ENCODE measurements around the gene ADCY7.

GRCh38 chr16:50282010-50282538 is 15.7 kb downstream of the ADCY7 start:
- TF ChIP-seq CREB5 (CRISPR knock-in tag; IDR thresholded peaks at IDR 0.05; ENCODE audit: low read depth) (no peak), GLIS3 (CRISPR knock-in tag; IDR thresholded peaks at IDR 0.05) (no peak), ZFP3 (CRISPR knock-in tag; IDR thresholded peaks at IDR 0.05) (no peak), PATZ1 (CRISPR knock-in tag; IDR thresholded peaks at IDR 0.05; ENCODE audit: borderline replicate concordance) (no peak), OSR1 (CRISPR knock-in tag; IDR thresholded peaks at IDR 0.05) (no peak), TSHZ2 (CRISPR knock-in tag; IDR thresholded peaks at IDR 0.05) (no peak), TCF4 (CRISPR knock-in tag; IDR thresholded peaks at IDR 0.05; ENCODE audit: borderline replicate concordance) (no peak), ZNF565 (CRISPR knock-in tag; conservative IDR thresholded peaks at IDR 0.05; ENCODE audit: low read depth) (no peak), ZFP30 (CRISPR knock-in tag; IDR thresholded peaks at IDR 0.05) (no peak), BACH2 (CRISPR knock-in tag; IDR thresholded peaks at IDR 0.05; ENCODE audit: borderline replicate concordance) (no peak), SNAI2 (CRISPR knock-in tag; IDR thresholded peaks at IDR 0.05) (no peak), ARNTL (CRISPR knock-in tag; IDR thresholded peaks at IDR 0.05; ENCODE audit: borderline replicate concordance, low read depth) (no peak), CSRNP3 (CRISPR knock-in tag; IDR thresholded peaks at IDR 0.05) (no peak), RARB (CRISPR knock-in tag; IDR thresholded peaks at IDR 0.05) (no peak)

Data from SK-N-SH treated with all-trans-retinoic acid at 6 μM for 48 hours (cell line).